Esophagus muscularis mucosa (tissue), 4 donors: ENCODE data around the gene MMS22L. TPM values are rescaled to one million over a fixed set of nuclear protein-coding genes. Genes with fewer than 3 reads are reported as not detected.

Source experiments
- DNase-seq: peaks from one replicate; pipeline ENCODE4 v3.0.0-alpha.2; 2017; ENCODE audit errors: extremely low spot score
- H3K27ac ChIP-seq, 4 donors: fragments of 200-600 bp; sonication (generic); replicated peaks in 1 of 4; 1 replicate in 3 of 4; 2 replicates in 1 of 4; pipeline ENCODE4 v1.5.1; 2016 to 2019; ENCODE audit warnings: mild to moderate bottlenecking in 1 of 4
- H3K27me3 ChIP-seq, 4 donors: fragments of 200-600 bp; sonication (generic); one replicate each; pipeline versions ENCODE4 v1.5.1 to v1.6.0; 2016 to 2019
- H3K36me3 ChIP-seq, 4 donors: fragments of 200-600 bp; sonication (generic); one replicate each; pipeline ENCODE4 v1.5.1; 2016 to 2019
- H3K4me1 ChIP-seq, 4 donors: fragments of 200-600 bp; sonication (generic); one replicate each; pipeline ENCODE4 v1.5.1; 2016 to 2019
- H3K4me3 ChIP-seq, 4 donors: fragments of 200-600 bp; sonication (generic); 1 replicate in 2 of 4; 2 replicates in 2 of 4; pipeline ENCODE4 v1.5.1; 2016 to 2019; ENCODE audit warnings: mild to moderate bottlenecking in 4 of 4, moderate library complexity in 1 of 4
- H3K9me3 ChIP-seq, 4 donors: fragments of 200-600 bp; sonication (generic); 1 replicate in 3 of 4; 2 replicates in 1 of 4; pipeline ENCODE4 v1.5.1; 2016 to 2019
- CTCF ChIP-seq, 3 experiments: fragments of 200-600 bp in 2 of 3; fragments of 450-650 bp in 1 of 3; sonication (generic) in 2 of 3; IDR thresholded peaks; one replicate each; pipeline ENCODE4 v1.5.1; 2017 to 2019; ENCODE audit warnings: antibody characterized with exemption in 3 of 3, mild to moderate bottlenecking in 2 of 3, moderate library complexity in 1 of 3
- EP300 ChIP-seq: sonication (generic); formaldehyde crosslinking; IDR thresholded peaks from one replicate; pipeline ENCODE4 v1.6.1; 2017; ENCODE audit warnings: antibody characterized with exemption
- POLR2A ChIP-seq: fragments of 450-650 bp; IDR thresholded peaks from one replicate; pipeline ENCODE4 v1.6.1; 2017; ENCODE audit warnings: antibody characterized with exemption, moderate library complexity, mild to moderate bottlenecking, low read depth
- POLR2AphosphoS5 ChIP-seq, 2 donors: sonication (generic); formaldehyde crosslinking; IDR thresholded peaks; one replicate each; pipeline ENCODE4 v1.6.1; 2017; ENCODE audit warnings: antibody characterized with exemption in 2 of 2
- WGBS: methylation state at CpG from one replicate; pipeline ENCODE4 v1.1.5; 2018; 5-methylcytosine and 5-hydroxymethylcytosine counted together
- intact Hi-C: fragments of 100-400 bp; cut with DNase I; formaldehyde crosslinking; loops from one replicate; pipeline ENCODE4 v1.15.1; 2023
- total RNA-seq, 4 donors: library from RNA; depleted of rRNA; stranded (reverse); fragments of >200 nt; gene quantifications; one replicate each; pipeline versions ENCODE4 v1.1.0 to v1.2.1, GENCODE V29; 2016

Gene MMS22L
- total RNA-seq, 4 donors from 2014 or later, result 2.8 to 5.5 (median 4.0) TPM

- WGBS, result 25% methylated on average over 1 of the region's 1 CpG
- TF ChIP-seq EP300, result no peak
- TF ChIP-seq POLR2AphosphoS5 (IDR thresholded peaks at IDR 0.05), result no peak
- TF ChIP-seq POLR2A, result no peak
- no peak for TF ChIP-seq CTCF (IDR thresholded peaks at IDR 0.05)
- H3K36me3 ChIP-seq, result no peaks in the 10 kb centered on the region
- H3K9me3 ChIP-seq, result no peaks in the 10 kb centered on the region
- intact Hi-C loops, result no loop called here
- DNase-seq, result no peak
- H3K27me3 ChIP-seq, result no peaks in the 10 kb centered on the region
- H3K27ac ChIP-seq, result no peak overlapping the region
- H3K4me3 ChIP-seq, result no peak overlapping the region
- H3K4me1 ChIP-seq, result no peaks in the 10 kb centered on the region
Measured at GRCh38 chr6:97292671-97293070, 9.7 kb upstream of the MMS22L start.

- TF ChIP-seq EP300 (no peak), POLR2A (no peak), POLR2AphosphoS5 (IDR thresholded peaks at IDR 0.05) (no peak), CTCF (IDR thresholded peaks at IDR 0.05) (no peak)
- no peak for DNase-seq
- Histone ChIP-seq H3K4me3 (no peak overlapping the region), H3K36me3 (no peaks in the 10 kb centered on the region), H3K27ac (no peak overlapping the region), H3K9me3 (no peaks in the 10 kb centered on the region), H3K4me1 (no peaks in the 10 kb centered on the region), H3K27me3 (no peaks in the 10 kb centered on the region)
- intact Hi-C loops, result no loop called here
- 83% methylated on average over 4 of the region's 4 CpGs for WGBS
Measured at GRCh38 chr6:97291896-97292295, 8.9 kb upstream of the MMS22L start.

DNA sequence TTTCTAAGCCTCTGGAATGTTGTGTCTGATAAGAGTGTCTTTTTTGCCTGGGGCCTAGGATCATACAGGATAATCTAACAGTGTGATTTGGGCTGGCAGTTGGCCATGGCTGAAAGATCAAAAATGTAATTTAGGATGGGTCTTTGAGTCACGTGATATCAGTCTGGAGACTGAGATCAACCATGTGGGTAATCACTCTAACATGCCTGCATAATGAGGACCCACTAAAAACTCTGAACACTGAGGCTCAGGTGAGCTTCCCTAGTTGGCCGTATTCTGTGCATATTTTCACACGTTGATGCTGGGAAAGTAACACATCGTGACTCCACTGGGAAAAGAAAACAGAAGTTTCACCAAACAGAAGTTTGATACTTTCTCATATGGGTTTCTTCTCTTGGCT lies 6.3 kb upstream of the MMS22L start:
- Histone ChIP-seq H3K4me1 (no peaks in the 10 kb centered on the region), H3K9me3 (no peaks in the 10 kb centered on the region), H3K27ac (no peak overlapping the region), H3K36me3 (no peaks in the 10 kb centered on the region), H3K27me3 (no peaks in the 10 kb centered on the region), H3K4me3 (no peak overlapping the region)
- no peak for TF ChIP-seq EP300
- DNase-seq, result no peak
- WGBS, result 77% methylated on average over 4 of the region's 4 CpGs
- intact Hi-C loops, result loop anchor here (10.0 kb wide), 1 partner anchor 395 kb away; the partner anchor contains the start of gene NDUFAF4

DNA sequence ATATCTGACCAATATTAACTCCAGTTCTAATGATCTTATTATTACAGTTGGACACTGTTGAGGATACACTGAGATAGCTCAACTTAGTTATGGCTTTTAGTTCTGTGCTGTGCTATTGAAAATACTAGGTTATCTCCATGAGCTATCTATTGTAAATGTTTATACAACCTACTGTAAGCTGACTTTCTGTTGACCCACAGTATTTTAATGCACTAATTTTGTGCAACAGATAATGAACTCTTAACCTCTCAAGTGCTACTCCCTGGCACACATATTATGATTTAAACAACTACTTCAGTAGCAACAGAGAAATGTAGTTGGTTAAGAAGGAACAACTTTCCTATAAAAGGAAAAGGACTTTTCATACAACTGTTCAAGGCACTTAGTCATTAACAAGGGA lies 5.2 kb upstream of the MMS22L start:
- intact Hi-C loops, result loop anchor here (10.0 kb wide), 1 partner anchor 393 kb away; the partner anchor contains the start of gene NDUFAF4
- no peak for TF ChIP-seq POLR2AphosphoS5 (IDR thresholded peaks at IDR 0.05)
- no peak for TF ChIP-seq CTCF (IDR thresholded peaks at IDR 0.05)
- no peak for TF ChIP-seq POLR2A
- TF ChIP-seq EP300, result no peak

GRCh38 chr6:97282238-97282725 lies 734 bp downstream of the MMS22L start:
- TF ChIP-seq POLR2A, result no peak
- no peak for TF ChIP-seq POLR2AphosphoS5 (IDR thresholded peaks at IDR 0.05)
- no peak for TF ChIP-seq EP300
- no peak for TF ChIP-seq CTCF (IDR thresholded peaks at IDR 0.05)
- 2% methylated on average over 12 of the region's 13 CpGs for WGBS
- H3K36me3 ChIP-seq, result peaks cover 0 to 8% (median 2%) of the 10 kb centered on the region in 4 donors
- no peak for DNase-seq
- peak overlapping the region; percentile 70 to 83 (median 80) for H3K27ac ChIP-seq
- H3K27me3 ChIP-seq, result no peaks in the 10 kb centered on the region
- no peaks in the 10 kb centered on the region for H3K9me3 ChIP-seq
- H3K4me3 ChIP-seq, result peak overlapping the region; percentile 67 to 96 (median 92)
- peaks cover 8 to 18% (median 14%) of the 10 kb centered on the region in 4 donors for H3K4me1 ChIP-seq
- intact Hi-C loops, result loop anchor here (10.0 kb wide), 1 partner anchor 387 kb away; the partner anchor contains the start of gene NDUFAF4

More for the DNA sequence above, 5.2 kb upstream of the MMS22L start:
- Histone ChIP-seq H3K27me3 (no peaks in the 10 kb centered on the region), H3K27ac (no peak overlapping the region), H3K4me3 (no peak overlapping the region), H3K36me3 (no peaks in the 10 kb centered on the region), H3K4me1 (peaks cover 0 to 7% (median 4%) of the 10 kb centered on the region in 4 donors), H3K9me3 (no peaks in the 10 kb centered on the region)
- DNase-seq, result no peak
